ENCODE data around the gene PLD1.

Gene PLD1

DNA sequence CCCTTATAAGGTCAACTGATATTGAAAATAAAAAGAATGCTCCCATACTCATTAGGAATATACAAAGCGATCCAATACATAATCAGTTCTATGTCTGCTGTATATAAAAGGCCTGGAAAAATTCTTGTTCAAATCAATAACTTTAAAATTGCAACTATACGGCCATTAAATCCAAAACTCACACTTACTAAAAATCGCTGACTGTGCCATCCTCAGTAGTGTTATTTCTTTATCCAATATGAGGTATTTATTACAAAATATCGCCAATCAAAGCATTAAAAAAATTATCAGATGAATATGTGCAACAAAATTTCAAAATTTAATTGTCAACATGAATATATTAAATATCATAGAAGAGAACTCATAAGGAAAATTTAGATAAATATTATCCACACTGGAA lies 146.5 kb downstream of the PLD1 start:
- H3K4me3 ChIP-seq (ENCODE audit: low read depth, low read length): no peak overlapping the region
- H3K27ac ChIP-seq (ENCODE audit: extremely low read depth, low read depth, low read length): no peak overlapping the region
- ChIA-PET CTCF (interaction anchor here (0.6 kb wide), 1 partner anchor 117 kb away, joined by 3 read pairs; no protein-coding TSS in a partner anchor), POLR2A (no interaction called here)
- TF ChIP-seq ZNF510 (tag by site-specific recombination; IDR thresholded peaks at IDR 0.05; ENCODE audit: insufficient replicate concordance): no peak
- no peak for TF ChIP-seq ZIC2 (tag by site-specific recombination; IDR thresholded peaks at IDR 0.05)
- TF ChIP-seq ZNF530 (tag by site-specific recombination; IDR thresholded peaks at IDR 0.05; ENCODE audit: low read depth): no peak
- TF ChIP-seq ZNF624 (tag by site-specific recombination; IDR thresholded peaks at IDR 0.05): no peak
- TF ChIP-seq ZNF561 (tag by site-specific recombination; IDR thresholded peaks at IDR 0.05; ENCODE audit: borderline replicate concordance): no peak
- no peak for TF ChIP-seq PRDM1 (tag by site-specific recombination; IDR thresholded peaks at IDR 0.05)
- no peak for TF ChIP-seq ZNF169 (tag by site-specific recombination; IDR thresholded peaks at IDR 0.05)
- TF ChIP-seq, protein P1, sequence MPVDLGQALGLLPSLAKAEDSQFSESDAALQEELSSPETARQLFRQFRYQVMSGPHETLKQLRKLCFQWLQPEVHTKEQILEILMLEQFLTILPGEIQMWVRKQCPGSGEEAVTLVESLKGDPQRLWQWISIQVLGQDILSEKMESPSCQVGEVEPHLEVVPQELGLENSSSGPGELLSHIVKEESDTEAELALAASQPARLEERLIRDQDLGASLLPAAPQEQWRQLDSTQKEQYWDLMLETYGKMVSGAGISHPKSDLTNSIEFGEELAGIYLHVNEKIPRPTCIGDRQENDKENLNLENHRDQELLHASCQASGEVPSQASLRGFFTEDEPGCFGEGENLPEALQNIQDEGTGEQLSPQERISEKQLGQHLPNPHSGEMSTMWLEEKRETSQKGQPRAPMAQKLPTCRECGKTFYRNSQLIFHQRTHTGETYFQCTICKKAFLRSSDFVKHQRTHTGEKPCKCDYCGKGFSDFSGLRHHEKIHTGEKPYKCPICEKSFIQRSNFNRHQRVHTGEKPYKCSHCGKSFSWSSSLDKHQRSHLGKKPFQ (tag by site-specific recombination; IDR thresholded peaks at IDR 0.05): no peak
- TF ChIP-seq KLF9 (tag by site-specific recombination; IDR thresholded peaks at IDR 0.05; ENCODE audit: low read depth): no peak
- TF ChIP-seq ZNF16 (tag by site-specific recombination; IDR thresholded peaks at IDR 0.05; ENCODE audit: low read depth): no peak
- TF ChIP-seq ZNF174 (tag by site-specific recombination; IDR thresholded peaks at IDR 0.05): no peak
- TF ChIP-seq, protein P2, sequence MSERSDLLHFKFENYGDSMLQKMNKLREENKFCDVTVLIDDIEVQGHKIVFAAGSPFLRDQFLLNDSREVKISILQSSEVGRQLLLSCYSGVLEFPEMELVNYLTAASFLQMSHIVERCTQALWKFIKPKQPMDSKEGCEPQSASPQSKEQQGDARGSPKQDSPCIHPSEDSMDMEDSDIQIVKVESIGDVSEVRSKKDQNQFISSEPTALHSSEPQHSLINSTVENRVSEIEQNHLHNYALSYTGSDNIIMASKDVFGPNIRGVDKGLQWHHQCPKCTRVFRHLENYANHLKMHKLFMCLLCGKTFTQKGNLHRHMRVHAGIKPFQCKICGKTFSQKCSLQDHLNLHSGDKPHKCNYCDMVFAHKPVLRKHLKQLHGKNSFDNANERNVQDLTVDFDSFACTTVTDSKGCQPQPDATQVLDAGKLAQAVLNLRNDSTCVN (tag by site-specific recombination; optimal IDR thresholded peaks at IDR 0.05): no peak
- no peak for TF ChIP-seq HOXA7 (CRISPR knock-in tag; IDR thresholded peaks at IDR 0.05; ENCODE audit: borderline replicate concordance)
- no peak for TF ChIP-seq ZNF24 (tag by site-specific recombination; IDR thresholded peaks at IDR 0.05)
- TF ChIP-seq ZNF707 (tag by site-specific recombination; IDR thresholded peaks at IDR 0.05): no peak
- TF ChIP-seq EGR2 (tag by site-specific recombination; IDR thresholded peaks at IDR 0.05; ENCODE audit: low read depth): no peak
- TF ChIP-seq, protein P3, sequence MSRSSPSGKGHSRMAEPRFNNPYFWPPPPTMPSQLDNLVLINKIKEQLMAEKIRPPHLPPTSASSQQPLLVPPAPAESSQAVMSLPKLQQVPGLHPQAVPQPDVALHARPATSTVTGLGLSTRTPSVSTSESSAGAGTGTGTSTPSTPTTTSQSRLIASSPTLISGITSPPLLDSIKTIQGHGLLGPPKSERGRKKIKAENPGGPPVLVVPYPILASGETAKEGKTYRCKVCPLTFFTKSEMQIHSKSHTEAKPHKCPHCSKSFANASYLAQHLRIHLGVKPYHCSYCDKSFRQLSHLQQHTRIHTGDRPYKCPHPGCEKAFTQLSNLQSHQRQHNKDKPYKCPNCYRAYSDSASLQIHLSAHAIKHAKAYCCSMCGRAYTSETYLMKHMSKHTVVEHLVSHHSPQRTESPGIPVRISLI (tag by site-specific recombination; IDR thresholded peaks at IDR 0.05): no peak
- no peaks in the 10 kb centered on the region for H3K4me1 ChIP-seq (ENCODE audit: control insufficient read depth, insufficient read depth, low read length)
- peaks cover 0 to 10% of the 10 kb centered on the region in 2 experiments; a peak in 1 of 3 replicates for H3K36me3 ChIP-seq (ENCODE audit: control insufficient read depth in 2 of 2, insufficient read depth in 1 of 2, low read length in 2 of 2)
- H3K9me3 ChIP-seq (ENCODE audit: control insufficient read depth, insufficient read depth, low read depth, low read length): no peaks in the 10 kb centered on the region

DNA sequence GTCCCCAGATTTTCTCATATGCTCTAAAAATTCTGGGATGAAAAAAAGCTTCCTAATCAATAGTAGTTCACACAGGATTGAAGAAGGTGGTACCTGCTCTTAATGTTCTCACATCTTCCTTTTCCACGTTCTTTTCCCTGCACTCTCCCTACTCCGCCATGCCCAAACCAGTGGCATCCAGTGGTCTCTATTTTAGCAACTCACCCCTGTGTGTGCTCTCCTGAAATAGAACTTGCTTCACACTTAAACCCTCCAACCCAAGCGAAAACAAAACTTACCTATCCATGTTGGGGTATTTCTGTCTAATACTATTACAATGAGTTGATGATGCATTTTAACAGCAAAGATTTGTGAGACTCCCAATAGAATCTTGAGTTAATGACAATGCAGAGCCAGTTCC lies 148.8 kb downstream of the PLD1 start:
- Histone ChIP-seq H3K4me3 (ENCODE audit: low read depth, low read length) (no peak overlapping the region), H3K9me3 (ENCODE audit: control insufficient read depth, insufficient read depth, low read depth, low read length) (no peaks in the 10 kb centered on the region), H3K4me1 (ENCODE audit: control insufficient read depth, insufficient read depth, low read length) (no peaks in the 10 kb centered on the region), H3K36me3 (ENCODE audit: control insufficient read depth in 2 of 2, insufficient read depth in 1 of 2, low read length in 2 of 2) (peaks cover 0 to 15% of the 10 kb centered on the region in 2 experiments; a peak in 1 of 3 replicates), H3K27ac (ENCODE audit: extremely low read depth, low read depth, low read length) (no peak overlapping the region)
- CTCF ChIA-PET: no interaction called here
- POLR2A ChIA-PET: no interaction called here
- TF ChIP-seq ZNF664 (tag by site-specific recombination; IDR thresholded peaks at IDR 0.05) (no peak), SCRT1 (tag by site-specific recombination; IDR thresholded peaks at IDR 0.05; ENCODE audit: borderline replicate concordance) (no peak), HOXC10 (CRISPR knock-in tag; IDR thresholded peaks at IDR 0.05) (no peak), ZNF114 (tag by site-specific recombination; IDR thresholded peaks at IDR 0.05) (no peak), ZNF510 (tag by site-specific recombination; IDR thresholded peaks at IDR 0.05; ENCODE audit: insufficient replicate concordance) (no peak), BCL11B (tag by site-specific recombination; IDR thresholded peaks at IDR 0.05; ENCODE audit: low read depth) (no peak), FEZF1 (tag by site-specific recombination; IDR thresholded peaks at IDR 0.05) (no peak), ZNF514 (tag by site-specific recombination; IDR thresholded peaks at IDR 0.05) (no peak)
- TF ChIP-seq, protein P4, sequence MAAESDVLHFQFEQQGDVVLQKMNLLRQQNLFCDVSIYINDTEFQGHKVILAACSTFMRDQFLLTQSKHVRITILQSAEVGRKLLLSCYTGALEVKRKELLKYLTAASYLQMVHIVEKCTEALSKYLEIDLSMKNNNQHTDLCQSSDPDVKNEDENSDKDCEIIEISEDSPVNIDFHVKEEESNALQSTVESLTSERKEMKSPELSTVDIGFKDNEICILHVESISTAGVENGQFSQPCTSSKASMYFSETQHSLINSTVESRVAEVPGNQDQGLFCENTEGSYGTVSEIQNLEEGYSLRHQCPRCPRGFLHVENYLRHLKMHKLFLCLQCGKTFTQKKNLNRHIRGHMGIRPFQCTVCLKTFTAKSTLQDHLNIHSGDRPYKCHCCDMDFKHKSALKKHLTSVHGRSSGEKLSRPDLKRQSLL (tag by site-specific recombination; IDR thresholded peaks at IDR 0.05): no peak
- TF ChIP-seq, protein P5, sequence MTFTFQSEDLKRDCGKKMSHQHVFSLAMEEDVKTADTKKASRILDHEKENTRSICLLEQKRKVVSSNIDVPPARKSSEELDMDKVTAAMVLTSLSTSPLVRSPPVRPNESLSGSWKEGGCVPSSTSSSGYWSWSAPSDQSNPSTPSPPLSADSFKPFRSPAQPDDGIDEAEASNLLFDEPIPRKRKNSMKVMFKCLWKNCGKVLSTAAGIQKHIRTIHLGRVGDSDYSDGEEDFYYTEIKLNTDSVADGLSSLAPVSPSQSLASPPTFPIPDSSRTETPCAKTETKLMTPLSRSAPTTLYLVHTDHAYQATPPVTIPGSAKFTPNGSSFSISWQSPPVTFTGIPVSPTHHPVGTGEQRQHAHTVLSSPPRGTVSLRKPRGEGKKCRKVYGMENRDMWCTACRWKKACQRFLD (tag by site-specific recombination; IDR thresholded peaks at IDR 0.05): no peak
- TF ChIP-seq, protein P6, sequence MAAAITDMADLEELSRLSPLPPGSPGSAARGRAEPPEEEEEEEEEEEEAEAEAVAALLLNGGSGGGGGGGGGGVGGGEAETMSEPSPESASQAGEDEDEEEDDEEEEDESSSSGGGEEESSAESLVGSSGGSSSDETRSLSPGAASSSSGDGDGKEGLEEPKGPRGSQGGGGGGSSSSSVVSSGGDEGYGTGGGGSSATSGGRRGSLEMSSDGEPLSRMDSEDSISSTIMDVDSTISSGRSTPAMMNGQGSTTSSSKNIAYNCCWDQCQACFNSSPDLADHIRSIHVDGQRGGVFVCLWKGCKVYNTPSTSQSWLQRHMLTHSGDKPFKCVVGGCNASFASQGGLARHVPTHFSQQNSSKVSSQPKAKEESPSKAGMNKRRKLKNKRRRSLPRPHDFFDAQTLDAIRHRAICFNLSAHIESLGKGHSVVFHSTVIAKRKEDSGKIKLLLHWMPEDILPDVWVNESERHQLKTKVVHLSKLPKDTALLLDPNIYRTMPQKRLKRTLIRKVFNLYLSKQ (tag by site-specific recombination; IDR thresholded peaks at IDR 0.05; ENCODE audit: borderline replicate concordance): no peak
- TF ChIP-seq, protein P7, sequence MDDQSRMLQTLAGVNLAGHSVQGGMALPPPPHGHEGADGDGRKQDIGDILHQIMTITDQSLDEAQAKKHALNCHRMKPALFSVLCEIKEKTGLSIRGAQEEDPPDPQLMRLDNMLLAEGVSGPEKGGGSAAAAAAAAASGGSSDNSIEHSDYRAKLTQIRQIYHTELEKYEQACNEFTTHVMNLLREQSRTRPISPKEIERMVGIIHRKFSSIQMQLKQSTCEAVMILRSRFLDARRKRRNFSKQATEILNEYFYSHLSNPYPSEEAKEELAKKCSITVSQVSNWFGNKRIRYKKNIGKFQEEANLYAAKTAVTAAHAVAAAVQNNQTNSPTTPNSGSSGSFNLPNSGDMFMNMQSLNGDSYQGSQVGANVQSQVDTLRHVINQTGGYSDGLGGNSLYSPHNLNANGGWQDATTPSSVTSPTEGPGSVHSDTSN (CRISPR knock-in tag; IDR thresholded peaks at IDR 0.05): no peak

Data from HEK293 (cell line).